ENCODE measurements around the gene MYOM3. TPM values are rescaled to one million over a fixed set of nuclear protein-coding genes. Genes with fewer than 3 reads are reported as not detected.

The MYOM3 gene
- total and polyA plus RNA-seq, 8 donors = 0.06 to 0.52 (median 0.27) TPM; not detected in 1

DNA sequence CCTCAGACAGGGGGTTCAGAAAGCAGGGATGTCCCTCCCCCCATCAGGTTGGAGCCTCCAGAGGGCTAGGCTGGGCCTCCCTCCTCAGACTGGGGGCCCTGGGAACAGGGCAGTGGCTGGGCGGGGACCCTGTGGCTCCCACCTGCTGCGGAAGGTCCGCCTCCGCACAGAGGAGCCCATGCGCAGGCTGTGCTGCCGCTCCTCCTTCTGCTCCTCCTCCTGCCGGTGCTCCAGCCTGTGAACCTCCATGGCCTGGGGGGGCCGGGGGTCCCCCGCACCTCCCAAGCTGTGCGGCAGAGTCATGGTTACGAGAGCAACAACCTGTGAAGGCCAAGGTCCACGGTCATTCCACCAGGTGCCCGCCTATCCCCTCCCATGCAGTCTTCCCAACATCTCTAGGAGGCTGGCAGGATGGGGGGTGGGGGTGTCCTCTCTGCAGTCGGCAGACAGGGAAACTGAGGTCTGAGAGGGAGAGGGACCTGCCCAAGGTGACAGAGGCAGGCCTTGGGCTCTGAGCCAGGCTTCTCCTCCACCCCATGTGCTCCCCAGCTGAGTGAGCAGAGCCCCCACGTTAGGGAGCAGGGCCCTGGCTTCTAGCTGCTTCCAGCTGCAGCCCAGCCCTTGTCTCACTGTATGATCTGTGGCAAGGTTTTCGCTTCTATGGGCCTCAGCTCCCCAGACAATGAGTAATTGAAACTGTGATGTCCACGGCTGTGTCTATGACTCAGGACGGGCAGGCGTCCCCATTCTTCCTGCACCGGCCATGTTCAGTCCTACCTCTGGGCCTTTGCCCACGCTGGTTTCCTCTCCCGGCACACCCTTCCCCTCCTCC lies 3.4 kb downstream of the MYOM3 start:
- intact Hi-C loops (cut with DNase I) = no loop called here
- H3K4me1 ChIP-seq = peaks cover 0 to 6% of the 10 kb centered on the region in 2 donors
- TF ChIP-seq, protein P1, sequence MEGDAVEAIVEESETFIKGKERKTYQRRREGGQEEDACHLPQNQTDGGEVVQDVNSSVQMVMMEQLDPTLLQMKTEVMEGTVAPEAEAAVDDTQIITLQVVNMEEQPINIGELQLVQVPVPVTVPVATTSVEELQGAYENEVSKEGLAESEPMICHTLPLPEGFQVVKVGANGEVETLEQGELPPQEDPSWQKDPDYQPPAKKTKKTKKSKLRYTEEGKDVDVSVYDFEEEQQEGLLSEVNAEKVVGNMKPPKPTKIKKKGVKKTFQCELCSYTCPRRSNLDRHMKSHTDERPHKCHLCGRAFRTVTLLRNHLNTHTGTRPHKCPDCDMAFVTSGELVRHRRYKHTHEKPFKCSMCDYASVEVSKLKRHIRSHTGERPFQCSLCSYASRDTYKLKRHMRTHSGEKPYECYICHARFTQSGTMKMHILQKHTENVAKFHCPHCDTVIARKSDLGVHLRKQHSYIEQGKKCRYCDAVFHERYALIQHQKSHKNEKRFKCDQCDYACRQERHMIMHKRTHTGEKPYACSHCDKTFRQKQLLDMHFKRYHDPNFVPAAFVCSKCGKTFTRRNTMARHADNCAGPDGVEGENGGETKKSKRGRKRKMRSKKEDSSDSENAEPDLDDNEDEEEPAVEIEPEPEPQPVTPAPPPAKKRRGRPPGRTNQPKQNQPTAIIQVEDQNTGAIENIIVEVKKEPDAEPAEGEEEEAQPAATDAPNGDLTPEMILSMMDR (IDR thresholded peaks at IDR 0.05) = no peak

DNA sequence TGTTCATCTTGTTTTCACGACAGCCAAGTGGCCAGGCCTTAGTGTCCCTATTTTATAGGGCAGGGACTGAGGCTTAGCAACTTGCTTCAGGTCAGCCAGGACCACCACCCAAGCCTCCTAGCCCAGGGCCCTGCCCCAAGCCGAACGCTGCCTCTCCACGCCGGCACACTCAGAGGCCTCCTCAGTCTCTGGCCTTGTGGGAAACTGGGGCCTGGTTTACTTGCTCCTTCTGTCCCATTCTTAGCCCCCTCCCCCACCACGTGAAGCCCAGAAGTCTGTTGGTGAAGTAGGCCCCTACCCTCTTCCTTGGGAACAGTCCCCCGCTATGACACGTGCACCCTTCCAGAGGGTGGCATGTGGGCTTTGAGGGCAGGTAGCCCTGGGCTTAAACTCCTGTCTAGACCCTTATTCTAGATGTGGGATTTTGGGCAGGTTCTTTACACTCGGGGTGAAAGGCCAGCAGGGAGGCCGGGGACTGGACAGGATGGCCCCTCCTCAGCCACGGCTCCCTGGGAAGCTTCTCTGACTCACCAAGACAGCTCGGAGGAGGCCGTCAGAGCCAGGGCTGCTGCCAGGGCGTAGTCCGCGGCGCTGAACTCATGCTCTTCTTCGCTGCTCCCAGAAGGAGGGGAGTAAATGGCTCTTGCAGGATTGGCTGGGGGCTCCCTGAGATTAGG lies 4.3 kb downstream of the MYOM3 start:
- no peak overlapping the region for H3K27ac ChIP-seq
- no peak overlapping the region for H3K4me3 ChIP-seq

More for the DNA sequence above, 3.4 kb downstream of the MYOM3 start:
- Histone ChIP-seq H3K36me3 (no peaks in the 10 kb centered on the region), H3K27me3 (peaks cover 0 to 25% of the 10 kb centered on the region in 2 donors), H3K4me3 (no peak overlapping the region), H3K27ac (no peak overlapping the region), H3K9me3 (no peaks in the 10 kb centered on the region)
- ATAC-seq = peak; percentile 10
- no peak for DNase-seq

GRCh38 chr1:24105368-24106160 lies 6.4 kb downstream of the MYOM3 start:
- H3K9me3 ChIP-seq = no peaks in the 10 kb centered on the region
- H3K27ac ChIP-seq = no peak overlapping the region
- no peak for ATAC-seq
- TF ChIP-seq, protein P1 (IDR thresholded peaks at IDR 0.05) = no peak
- H3K4me3 ChIP-seq = no peak overlapping the region
- H3K4me1 ChIP-seq = no peaks in the 10 kb centered on the region
- H3K27me3 ChIP-seq = no peaks in the 10 kb centered on the region
- no peak for DNase-seq
- H3K36me3 ChIP-seq = no peaks in the 10 kb centered on the region
- intact Hi-C loops (cut with DNase I) = no loop called here

More for the DNA sequence above, 4.3 kb downstream of the MYOM3 start:
- Histone ChIP-seq H3K27me3 (peaks cover 0 to 19% of the 10 kb centered on the region in 2 donors), H3K36me3 (no peaks in the 10 kb centered on the region), H3K4me1 (peaks cover 0 to 6% of the 10 kb centered on the region in 2 donors), H3K9me3 (no peaks in the 10 kb centered on the region)
- DNase-seq = no peak
- intact Hi-C loops (cut with DNase I) = no loop called here
- TF ChIP-seq, protein P1 (IDR thresholded peaks at IDR 0.05) = no peak
- ATAC-seq = no peak

DNA sequence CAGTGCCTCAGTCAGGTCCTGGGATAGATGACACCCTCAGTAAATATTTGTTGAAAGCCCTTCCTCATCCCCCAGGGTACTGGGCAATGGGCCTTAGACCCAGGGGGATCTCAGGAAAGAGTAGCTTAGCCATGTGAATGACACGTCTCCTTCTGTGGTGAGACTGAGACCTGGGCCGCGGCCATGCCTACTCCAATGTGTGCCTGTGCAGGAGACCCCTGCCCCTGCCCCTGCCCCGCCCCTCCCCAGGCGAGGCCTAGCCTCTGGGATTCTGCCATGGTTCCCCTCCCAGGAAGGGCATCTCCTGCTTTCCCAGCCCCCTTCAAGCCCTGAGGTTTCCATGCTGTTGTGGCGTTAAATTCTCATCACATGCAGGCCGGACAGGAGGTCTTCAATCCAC lies 7.1 kb downstream of the MYOM3 start:
- no peak overlapping the region for H3K27ac ChIP-seq

More for the DNA sequence above, 7.1 kb downstream of the MYOM3 start:
- intact Hi-C loops (cut with DNase I) = no loop called here
- H3K27me3 ChIP-seq = no peaks in the 10 kb centered on the region
- H3K36me3 ChIP-seq = no peaks in the 10 kb centered on the region
- ATAC-seq = no peak
- DNase-seq = no peak
- H3K4me1 ChIP-seq = no peaks in the 10 kb centered on the region
- no peak overlapping the region for H3K4me3 ChIP-seq
- no peaks in the 10 kb centered on the region for H3K9me3 ChIP-seq
- TF ChIP-seq, protein P1 (IDR thresholded peaks at IDR 0.05) = no peak
